ENCODE results near the gene PATL2.
A peak's percentile ranks its signal among the peaks of the same experiment; 100 is the strongest.
"Not testable (repeated sequence)": the region's sequence is repeated elsewhere in the genome, so short reads cannot be mapped to it uniquely, and the experiment has no call there.

Gene PATL2

DNA sequence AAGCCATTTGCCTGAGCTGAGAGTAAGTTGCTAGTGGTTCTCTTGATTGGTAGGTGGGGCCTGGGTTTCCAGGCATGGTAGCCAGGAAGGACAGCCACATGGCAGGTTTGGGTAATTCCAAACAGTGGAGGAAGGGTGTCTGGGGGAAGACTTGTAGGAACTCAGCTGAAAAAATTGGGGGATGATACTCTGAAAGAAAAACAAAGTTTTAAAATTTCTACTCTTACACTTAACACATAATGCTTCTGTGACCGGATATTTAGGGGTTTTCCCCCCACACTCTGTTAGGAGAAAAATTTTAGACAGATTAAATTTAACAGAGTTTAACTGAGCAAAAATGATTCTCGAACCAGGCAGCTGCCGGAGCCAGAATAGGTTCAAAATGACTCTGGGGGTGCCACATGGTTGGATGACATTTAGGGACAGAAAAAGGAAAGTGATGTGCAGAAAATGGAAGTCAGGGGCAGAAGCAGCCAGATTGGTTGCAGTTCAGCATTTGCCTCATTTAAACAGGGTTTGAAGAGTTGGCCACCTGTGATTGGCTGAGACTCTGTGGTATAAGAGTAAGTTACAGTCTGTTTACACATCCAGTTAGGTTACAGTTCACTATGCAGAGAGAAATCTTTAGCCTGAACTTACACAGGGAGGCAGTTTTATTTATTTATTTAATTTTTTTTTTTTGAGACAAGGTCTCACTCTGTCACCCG is 8.3 kb upstream of the PATL2 start:
- ATAC-seq, result peak; percentile 70 to 71

DNA sequence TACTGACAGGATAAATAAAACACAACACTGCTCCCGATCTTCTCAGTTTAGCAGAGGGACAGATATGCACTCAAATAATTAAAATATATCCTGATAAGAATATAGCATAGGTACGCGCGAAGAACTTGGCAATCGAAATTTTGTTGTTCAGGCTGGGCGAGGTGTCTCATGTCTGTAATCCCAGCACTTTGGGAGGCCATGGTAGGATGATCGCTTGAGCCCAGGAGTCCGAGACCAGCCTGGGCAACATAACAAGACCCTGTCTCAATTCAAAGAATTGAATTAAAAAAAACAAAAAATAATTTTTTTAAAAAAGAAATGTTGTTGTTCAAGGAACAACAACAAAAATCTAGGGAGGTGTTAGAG is 7.8 kb upstream of the PATL2 start:
- no peak for ATAC-seq

DNA sequence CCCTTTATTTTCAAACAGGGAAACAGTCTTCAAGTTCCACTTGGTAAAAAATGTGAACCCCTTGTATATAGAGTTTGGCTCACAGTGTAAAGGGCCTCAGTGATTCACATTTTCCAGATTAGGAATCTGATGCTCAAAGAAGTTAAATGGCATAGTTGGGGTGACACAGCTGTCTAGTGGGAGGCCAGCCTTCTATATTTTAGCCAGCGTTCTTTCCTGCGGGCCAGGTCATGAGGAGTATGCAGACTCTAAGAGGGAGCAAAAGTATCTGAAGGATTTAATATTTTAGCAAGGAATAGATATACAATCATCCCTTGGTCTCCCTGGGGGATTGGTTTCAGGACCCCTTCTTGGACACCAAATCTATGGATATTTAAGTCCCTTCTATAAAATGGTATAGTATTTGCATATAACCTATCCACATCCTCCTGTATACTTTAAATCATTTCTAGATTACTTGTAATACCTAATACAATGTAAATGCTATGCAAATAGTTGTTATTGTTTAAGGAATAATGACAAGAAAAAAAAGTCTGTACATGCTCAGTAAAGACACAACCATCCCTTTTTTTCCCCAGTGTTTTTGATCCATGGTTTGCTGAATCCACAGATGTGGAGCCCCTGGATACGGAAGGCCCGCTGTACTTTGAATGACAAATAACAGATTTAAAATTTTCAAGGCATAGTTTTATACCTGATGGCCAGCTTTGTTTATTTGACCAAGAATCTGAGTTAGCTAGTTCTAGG is 7.2 kb upstream of the PATL2 start:
- ATAC-seq, result no peak

DNA sequence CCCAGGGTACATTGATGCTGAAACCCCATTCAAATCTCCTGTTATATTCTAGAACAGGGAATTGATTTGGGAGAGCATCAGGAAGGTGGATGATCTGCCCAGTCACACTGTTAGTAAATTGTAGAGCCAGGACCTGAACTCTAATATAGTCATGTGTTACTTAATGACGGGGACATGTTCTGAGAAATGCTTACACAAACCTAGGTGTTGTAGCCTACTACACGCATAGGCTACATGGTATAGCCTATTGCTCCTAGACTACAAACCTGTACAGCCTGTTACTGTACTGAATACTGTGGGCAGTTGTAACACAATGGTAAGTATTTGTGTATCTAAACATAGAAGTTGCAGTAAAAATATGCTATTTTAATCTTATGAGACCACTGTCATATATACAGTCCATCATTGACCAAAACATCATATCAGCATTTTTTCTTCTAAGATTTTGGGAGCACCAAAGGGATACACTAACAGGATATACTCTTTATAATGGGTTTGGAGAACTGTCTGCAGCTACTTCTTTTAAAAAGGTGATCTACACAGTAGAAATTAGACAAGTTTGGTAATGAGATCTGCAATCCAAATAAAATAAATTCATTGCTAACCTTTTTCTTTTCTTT is 6.0 kb upstream of the PATL2 start:
- ATAC-seq, result peak in 1 of 2 donors; percentile 7

DNA sequence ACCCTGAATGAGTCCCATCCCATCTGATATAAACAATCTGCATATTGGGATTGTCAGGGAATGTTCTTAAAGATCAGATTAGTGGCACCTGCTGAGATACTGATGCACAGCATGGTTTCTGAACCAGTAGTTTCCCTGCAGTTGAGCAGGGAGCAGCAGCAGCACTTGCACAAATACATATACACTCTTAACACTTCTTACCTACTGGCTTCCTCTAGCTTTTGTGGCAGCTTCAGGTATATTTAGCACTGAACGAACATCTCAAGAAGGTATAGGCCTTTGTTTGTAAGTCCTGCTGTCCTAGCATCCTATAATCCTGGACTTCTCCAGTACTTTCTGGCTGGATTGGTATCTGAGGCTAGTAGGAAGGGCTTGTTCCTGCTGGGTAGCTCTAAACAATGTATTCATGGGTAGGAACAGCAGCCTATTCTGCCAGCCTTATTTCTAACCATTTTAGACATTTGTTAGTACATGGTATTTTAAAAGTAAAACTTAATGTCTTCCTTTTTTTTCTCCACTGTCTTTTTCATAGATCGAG is 4.7 kb upstream of the PATL2 start:
- ATAC-seq, result no peak

DNA sequence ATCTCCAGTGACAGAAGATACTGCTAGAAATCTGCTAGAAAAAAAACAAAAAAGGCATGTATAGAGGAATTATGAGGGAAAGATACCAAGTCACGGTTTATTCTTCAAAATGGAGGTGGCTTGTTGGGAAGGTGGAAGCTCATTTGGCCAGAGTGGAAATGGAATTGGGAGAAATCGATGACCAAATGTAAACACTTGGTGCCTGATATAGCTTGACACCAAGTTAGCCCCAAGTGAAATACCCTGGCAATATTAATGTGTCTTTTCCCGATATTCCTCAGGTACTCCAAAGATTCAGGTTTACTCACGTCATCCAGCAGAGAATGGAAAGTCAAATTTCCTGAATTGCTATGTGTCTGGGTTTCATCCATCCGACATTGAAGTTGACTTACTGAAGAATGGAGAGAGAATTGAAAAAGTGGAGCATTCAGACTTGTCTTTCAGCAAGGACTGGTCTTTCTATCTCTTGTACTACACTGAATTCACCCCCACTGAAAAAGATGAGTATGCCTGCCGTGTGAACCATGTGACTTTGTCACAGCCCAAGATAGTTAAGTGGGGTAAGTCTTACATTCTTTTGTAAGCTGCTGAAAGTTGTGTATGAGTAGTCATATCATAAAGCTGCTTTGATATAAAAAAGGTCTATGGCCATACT is 4.1 kb upstream of the PATL2 start:
- peak in 1 of 2 donors; percentile 3 for ATAC-seq

DNA sequence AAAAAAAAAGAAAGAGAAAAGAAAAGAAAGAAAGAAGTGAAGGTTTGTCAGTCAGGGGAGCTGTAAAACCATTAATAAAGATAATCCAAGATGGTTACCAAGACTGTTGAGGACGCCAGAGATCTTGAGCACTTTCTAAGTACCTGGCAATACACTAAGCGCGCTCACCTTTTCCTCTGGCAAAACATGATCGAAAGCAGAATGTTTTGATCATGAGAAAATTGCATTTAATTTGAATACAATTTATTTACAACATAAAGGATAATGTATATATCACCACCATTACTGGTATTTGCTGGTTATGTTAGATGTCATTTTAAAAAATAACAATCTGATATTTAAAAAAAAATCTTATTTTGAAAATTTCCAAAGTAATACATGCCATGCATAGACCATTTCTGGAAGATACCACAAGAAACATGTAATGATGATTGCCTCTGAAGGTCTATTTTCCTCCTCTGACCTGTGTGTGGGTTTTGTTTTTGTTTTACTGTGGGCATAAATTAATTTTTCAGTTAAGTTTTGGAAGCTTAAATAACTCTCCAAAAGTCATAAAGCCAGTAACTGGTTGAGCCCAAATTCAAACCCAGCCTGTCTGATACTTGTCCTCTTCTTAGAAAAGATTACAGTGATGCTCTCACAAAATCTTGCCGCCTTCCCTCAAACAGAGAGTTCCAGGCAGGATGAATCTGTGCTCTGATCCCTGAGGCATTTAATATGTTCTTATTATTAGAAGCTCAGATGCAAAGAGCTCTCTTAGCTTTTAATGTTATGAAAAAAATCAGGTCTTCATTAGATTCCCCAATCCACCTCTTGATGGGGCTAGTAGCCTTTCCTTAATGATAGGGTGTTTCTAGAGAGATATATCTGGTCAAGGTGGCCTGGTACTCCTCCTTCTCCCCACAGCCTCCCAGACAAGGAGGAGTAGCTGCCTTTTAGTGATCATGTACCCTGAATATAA is 2.2 kb upstream of the PATL2 start:
- no peak for ATAC-seq

DNA sequence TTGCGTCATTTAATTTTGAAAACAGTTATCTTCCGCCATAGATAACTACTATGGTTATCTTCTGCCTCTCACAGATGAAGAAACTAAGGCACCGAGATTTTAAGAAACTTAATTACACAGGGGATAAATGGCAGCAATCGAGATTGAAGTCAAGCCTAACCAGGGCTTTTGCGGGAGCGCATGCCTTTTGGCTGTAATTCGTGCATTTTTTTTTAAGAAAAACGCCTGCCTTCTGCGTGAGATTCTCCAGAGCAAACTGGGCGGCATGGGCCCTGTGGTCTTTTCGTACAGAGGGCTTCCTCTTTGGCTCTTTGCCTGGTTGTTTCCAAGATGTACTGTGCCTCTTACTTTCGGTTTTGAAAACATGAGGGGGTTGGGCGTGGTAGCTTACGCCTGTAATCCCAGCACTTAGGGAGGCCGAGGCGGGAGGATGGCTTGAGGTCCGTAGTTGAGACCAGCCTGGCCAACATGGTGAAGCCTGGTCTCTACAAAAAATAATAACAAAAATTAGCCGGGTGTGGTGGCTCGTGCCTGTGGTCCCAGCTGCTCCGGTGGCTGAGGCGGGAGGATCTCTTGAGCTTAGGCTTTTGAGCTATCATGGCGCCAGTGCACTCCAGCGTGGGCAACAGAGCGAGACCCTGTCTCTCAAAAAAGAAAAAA is 1.4 kb upstream of the PATL2 start:
- ATAC-seq, result peak; percentile 28 to 37

DNA sequence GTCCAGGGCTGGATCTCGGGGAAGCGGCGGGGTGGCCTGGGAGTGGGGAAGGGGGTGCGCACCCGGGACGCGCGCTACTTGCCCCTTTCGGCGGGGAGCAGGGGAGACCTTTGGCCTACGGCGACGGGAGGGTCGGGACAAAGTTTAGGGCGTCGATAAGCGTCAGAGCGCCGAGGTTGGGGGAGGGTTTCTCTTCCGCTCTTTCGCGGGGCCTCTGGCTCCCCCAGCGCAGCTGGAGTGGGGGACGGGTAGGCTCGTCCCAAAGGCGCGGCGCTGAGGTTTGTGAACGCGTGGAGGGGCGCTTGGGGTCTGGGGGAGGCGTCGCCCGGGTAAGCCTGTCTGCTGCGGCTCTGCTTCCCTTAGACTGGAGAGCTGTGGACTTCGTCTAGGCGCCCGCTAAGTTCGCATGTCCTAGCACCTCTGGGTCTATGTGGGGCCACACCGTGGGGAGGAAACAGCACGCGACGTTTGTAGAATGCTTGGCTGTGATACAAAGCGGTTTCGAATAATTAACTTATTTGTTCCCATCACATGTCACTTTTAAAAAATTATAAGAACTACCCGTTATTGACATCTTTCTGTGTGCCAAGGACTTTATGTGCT is 721 bp upstream of the PATL2 start:
- ATAC-seq, result peak; percentile 21 to 22

DNA sequence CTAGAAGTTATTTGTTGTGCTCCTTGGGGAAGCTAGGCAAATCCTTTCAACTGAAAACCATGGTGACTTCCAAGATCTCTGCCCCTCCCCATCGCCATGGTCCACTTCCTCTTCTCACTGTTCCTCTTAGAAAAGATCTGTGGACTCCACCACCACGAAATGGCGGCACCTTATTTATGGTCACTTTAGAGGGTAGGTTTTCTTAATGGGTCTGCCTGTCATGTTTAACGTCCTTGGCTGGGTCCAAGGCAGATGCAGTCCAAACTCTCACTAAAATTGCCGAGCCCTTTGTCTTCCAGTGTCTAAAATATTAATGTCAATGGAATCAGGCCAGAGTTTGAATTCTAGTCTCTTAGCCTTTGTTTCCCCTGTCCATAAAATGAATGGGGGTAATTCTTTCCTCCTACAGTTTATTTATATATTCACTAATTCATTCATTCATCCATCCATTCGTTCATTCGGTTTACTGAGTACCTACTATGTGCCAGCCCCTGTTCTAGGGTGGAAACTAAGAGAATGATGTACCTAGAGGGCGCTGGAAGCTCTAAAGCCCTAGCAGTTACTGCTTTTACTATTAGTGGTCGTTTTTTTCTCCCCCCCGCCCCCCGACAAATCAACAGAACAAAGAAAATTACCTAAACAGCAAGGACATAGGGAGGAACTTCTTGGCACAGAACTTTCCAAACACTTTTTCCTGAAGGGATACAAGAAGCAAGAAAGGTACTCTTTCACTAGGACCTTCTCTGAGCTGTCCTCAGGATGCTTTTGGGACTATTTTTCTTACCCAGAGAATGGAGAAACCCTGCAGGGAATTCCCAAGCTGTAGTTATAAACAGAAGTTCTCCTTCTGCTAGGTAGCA is 657 bp downstream of the PATL2 start:
- no peak for ATAC-seq

DNA sequence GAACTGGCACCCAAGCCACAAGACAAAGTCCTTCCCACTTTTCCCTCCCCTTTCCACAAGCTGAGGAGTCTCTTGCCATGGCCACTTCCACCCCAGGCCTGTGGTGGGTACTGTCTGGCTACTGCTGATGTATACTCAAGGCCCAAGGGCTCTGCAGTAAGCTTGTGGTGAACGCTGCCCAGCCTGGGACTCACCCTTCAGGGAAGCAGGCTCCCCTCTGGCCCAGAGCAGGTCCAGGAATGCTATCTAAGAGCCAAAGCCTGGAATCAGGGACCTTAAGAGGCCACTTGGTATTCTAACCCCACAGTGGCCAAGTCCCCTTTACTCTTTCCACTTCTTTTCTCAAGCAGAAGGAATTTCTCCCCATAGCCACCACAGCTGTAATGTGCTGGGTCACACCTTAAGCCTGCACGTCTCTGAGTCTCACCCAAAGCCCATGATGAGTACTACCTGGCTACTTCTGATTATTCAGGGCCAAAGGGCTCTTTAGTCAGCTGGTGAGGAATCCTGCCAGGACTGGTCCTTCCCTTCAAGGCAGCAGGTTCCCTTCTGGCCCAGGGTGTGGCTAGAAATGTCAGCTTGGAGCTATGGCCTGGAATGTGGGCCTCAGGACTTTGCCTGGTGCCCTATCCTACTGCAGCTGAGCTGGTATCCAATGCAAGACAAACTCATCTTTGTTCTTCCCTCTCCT is 4.0 kb downstream of the PATL2 start:
- ATAC-seq, result no peak

DNA sequence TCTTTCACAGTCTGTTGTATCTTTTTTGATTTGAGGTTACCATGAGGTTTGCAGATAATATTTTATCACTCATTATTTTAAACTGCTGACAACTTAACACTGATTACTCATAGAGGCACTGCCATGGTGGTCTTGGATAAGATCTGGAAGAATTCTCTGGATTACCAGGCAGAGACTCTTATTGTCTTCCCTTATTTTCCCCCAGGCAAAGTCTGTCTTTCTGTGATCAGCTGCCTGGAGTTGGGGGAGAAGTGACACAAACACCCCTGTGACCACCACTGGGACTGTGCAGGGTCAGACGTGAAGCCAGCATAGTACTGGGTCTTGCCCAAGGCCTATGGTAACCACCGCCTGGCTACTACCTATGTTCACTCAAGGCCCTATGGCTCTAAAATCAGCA is 4.7 kb downstream of the PATL2 start:
- no peak for ATAC-seq

DNA sequence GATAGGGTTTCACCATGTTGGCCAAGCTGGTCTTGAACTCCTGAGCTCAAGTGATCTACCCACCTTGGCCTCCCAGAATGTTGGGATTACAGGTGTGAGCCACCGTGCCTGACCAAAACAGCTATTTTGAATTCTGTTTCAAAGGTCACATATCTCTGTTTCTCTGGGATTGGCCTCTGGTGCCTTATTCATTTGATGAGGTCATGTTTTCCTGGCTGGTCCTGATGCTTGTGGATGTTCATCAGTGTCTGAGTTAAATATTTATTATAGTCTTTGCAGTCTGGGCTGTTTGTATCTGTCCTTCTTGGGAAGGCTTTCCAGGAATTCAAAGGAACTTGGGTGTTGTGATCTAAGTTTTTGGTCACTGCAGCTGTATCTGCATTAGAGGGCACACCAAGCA is 5.1 kb downstream of the PATL2 start:
- no peak for ATAC-seq

DNA sequence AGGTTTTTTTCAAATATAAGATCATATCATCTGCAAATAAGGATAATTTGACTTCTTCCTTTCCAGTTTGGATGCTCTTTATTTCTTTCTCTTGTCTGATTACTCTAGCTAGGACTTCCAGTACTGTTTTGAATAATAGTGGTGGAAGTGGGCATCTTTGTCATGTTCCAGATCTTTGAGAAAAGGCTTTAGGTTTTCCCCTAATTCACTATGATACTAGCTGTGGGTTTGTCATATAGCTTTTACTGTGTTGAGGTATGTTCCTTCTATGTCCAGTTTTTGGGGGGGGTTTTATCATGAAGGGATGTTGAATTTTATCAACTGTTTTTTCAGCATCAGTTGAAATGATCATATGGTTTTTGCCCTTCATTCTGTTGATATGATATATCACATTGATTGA is 10.4 kb downstream of the PATL2 start:
- not testable (repeated sequence) for ATAC-seq

DNA sequence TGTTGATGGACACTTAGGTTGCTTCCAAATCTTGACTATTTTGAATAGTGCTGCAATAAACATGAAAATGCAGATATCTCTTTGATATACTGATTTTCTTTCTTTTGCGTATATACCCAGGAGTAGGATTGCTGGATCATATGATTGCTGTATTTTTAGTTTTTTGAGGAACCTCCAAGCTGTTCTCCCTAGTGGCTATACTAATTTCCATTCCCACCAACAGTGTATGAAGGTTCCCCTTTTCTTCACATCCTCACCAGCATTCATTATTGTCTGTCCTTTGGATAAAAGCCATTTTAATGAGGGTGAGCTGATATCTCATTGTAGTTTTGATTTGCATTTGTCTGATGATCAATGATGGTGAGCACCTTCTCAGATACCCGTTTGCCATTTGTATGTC is 12.5 kb downstream of the PATL2 start:
- no peak for ATAC-seq

DNA sequence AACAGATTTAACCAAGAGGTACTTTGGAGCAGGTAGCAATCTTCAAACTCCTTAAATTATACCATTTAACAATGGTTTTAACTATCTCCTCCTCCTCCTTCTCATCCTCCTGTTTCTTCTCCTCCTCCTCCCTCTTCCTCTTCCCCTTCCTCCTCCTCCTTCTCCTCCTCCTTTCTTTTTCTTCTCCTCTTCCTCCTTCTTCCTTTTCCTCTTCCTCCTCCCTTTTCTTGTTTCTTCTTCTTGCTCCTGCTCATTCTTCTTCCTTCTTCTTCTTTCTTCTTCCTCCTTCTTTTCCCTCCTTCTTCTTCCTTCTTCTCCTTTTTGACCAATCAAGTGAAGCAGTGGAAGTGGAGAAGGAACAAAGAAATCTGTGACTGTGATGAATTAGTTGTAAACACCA is 14.1 kb downstream of the PATL2 start:
- ATAC-seq, result no peak

DNA sequence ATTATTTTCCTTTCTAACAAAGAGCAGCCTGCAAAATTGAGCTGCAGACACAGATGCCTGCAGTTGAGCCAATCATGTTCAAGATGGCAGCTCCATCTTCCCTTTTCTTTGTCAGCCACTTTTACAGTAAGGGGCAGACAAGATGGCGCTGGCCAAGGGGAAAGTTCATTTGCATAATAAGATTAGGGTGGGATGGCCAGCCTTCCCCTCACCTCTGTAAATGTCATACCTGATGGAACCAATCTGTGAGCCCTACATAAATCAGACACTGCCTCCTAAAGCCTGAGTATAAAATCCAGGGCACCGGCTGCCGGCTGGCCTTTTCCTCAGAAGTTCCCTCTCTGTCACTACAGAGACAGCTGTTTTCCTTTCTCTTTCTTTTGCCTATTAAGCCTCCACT is 15.8 kb downstream of the PATL2 start:
- ATAC-seq, result no peak

DNA sequence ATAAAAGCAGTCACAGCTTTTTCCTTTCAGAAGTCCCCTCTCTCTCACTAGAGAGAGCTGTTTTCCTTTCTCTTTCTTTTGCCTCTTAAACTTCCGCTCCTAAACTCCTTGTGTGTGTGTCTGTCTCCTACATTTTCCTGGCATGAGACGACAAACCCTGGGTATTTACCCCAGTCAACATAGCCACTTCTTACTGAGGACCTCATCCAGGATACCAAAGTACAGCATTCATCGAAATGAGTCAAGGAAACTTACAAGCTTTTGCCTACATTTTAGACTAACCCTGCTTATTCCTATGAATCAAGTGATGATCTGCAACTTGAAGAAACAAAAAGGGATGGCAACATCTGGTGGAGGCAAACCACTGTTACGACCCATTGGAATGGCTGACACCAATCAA is 16.7 kb downstream of the PATL2 start:
- ATAC-seq, result no peak

DNA sequence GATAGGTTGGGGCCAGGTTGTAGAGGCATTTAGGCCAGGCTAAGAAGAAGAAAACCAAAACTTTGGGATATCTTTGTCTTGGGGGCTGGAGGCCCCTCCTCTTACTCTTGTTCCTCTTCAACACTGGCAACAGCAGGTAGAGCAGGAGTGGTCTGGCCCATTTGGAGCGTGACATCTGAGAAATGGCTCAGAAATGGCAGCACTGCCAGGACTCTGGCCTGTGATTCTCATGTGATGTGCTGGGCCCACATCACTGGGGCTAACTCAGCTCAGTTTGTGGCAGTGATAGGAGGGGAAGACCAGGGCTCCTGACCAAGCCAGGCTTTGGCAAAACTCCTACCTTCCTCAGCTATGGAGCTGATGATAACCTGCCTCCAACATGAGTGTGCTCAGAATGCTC is 18.5 kb downstream of the PATL2 start:
- ATAC-seq, result no peak
